CD14-positive monocyte (primary cell): ENCODE measurements around the gene OVCH1. TPM values are rescaled to one million over a fixed set of nuclear protein-coding genes. Genes with fewer than 3 reads are reported as not detected.
"Not testable (repeated sequence)": the region's sequence is repeated elsewhere in the genome, so short reads cannot be mapped to it uniquely, and the experiment has no call there.

Experiments
- DNase-seq, 3 donors: peaks; one replicate each; pipeline ENCODE4 v3.0.0-alpha.2; 2011 to 2022
- H2AFZ ChIP-seq: 2 replicates; pipeline ENCODE4 v1.6.0; 2012; ENCODE audit warnings: mild to moderate bottlenecking, low read depth, low read length, inconsistent platforms; ENCODE audit not compliant: insufficient read depth, poor library complexity, severe bottlenecking
- H3K27ac ChIP-seq, 2 donors: 1 replicate in 1 of 2; 2 replicates in 1 of 2; pipeline ENCODE4 v1.5.1; 2012 to 2013; ENCODE audit warnings: low read length in 2 of 2, control low read depth in 1 of 2, inconsistent platforms in 1 of 2, low read depth in 1 of 2, mild to moderate bottlenecking in 1 of 2
- H3K27me3 ChIP-seq, 2 donors: one replicate each; pipeline versions ENCODE4 v1.6.0 to v1.6.1; 2011 to 2013; ENCODE audit warnings: low read length in 2 of 2; ENCODE audit not compliant: control insufficient read depth in 2 of 2, insufficient read depth in 2 of 2
- H3K36me3 ChIP-seq, 2 donors: replicated peaks in 1 of 2; 1 replicate in 1 of 2; 2 replicates in 1 of 2; pipeline versions ENCODE4 v1.5.1 to v1.6.1; 2012 to 2013; ENCODE audit warnings: low read length in 2 of 2, control low read depth in 1 of 2, inconsistent platforms in 1 of 2, mild to moderate bottlenecking in 1 of 2; ENCODE audit not compliant: insufficient read depth in 2 of 2, control insufficient read depth in 1 of 2
- H3K4me1 ChIP-seq, 2 donors: 1 replicate in 1 of 2; 2 replicates in 1 of 2; pipeline versions ENCODE4 v1.5.1 to v1.6.1; 2012 to 2013; ENCODE audit warnings: low read length in 2 of 2, control low read depth in 1 of 2, inconsistent platforms in 1 of 2, mild to moderate bottlenecking in 1 of 2, moderate library complexity in 1 of 2; ENCODE audit not compliant: insufficient read depth in 2 of 2, control insufficient read depth in 1 of 2
- H3K4me2 ChIP-seq: replicated peaks from 2 replicates; pipeline ENCODE3; 2012; ENCODE audit warnings: low read length, moderate library complexity, mild to moderate bottlenecking; ENCODE audit not compliant: poor library complexity, severe bottlenecking; ENCODE audit errors: extremely low read depth
- H3K4me3 ChIP-seq, 3 experiments: fragments of 200-600 bp in 1 of 3; sonication (generic) in 1 of 3; replicated peaks in 1 of 3; 1 replicate in 2 of 3; 2 replicates in 1 of 3; pipeline ENCODE4 v1.5.1; 2011 to 2013; ENCODE audit warnings: low read length in 3 of 3, mild to moderate bottlenecking in 3 of 3, control low read depth in 2 of 3, low read depth in 2 of 3, inconsistent platforms in 1 of 3, moderate library complexity in 1 of 3
- H3K79me2 ChIP-seq: 2 replicates; pipeline ENCODE4 v1.6.0; 2012; ENCODE audit warnings: mild to moderate bottlenecking, control low read depth, inconsistent platforms, low read length, moderate library complexity; ENCODE audit not compliant: insufficient read depth
- H3K9ac ChIP-seq: 2 replicates; pipeline ENCODE4 v1.6.0; 2017; ENCODE audit warnings: low read length, mild to moderate bottlenecking; ENCODE audit not compliant: insufficient read depth, poor library complexity, severe bottlenecking
- H3K9me3 ChIP-seq, 2 donors: replicated peaks in 1 of 2; 1 replicate in 1 of 2; 2 replicates in 1 of 2; pipeline versions ENCODE4 v1.5.1 to v1.6.1; 2012 to 2013; ENCODE audit warnings: low read length in 2 of 2, control low read depth in 1 of 2; ENCODE audit not compliant: control insufficient read depth in 1 of 2, insufficient read depth in 1 of 2
- H4K20me1 ChIP-seq: 2 replicates; pipeline ENCODE4 v1.6.0; 2012; ENCODE audit warnings: mild to moderate bottlenecking, low read length, control low read depth, moderate library complexity; ENCODE audit not compliant: insufficient read depth
- H3K27ac Mint-ChIP-seq, 7 donors: one replicate each; pipeline ENCODE4 v1.8.0; 2020; ENCODE audit warnings: mild to moderate bottlenecking in 7 of 7, mixed read lengths in 7 of 7, moderate library complexity in 6 of 7, inconsistent platforms in 2 of 7
- H3K27me3 Mint-ChIP-seq, 3 donors: one replicate each; pipeline ENCODE4 v1.8.0; 2021 to 2022; ENCODE audit warnings: low read depth in 3 of 3, mild to moderate bottlenecking in 3 of 3, mixed read lengths in 3 of 3, moderate library complexity in 3 of 3, inconsistent platforms in 1 of 3
- H3K36me3 Mint-ChIP-seq, 2 donors: one replicate each; pipeline ENCODE4 v1.8.0; 2020; ENCODE audit warnings: mixed read lengths in 2 of 2, inconsistent platforms in 1 of 2, mild to moderate bottlenecking in 1 of 2
- H3K4me1 Mint-ChIP-seq: one replicate; pipeline ENCODE4 v1.8.0; 2020; ENCODE audit warnings: mild to moderate bottlenecking, mixed read lengths
- H3K4me3 Mint-ChIP-seq, 2 donors: one replicate each; pipeline ENCODE4 v1.8.0; 2020; ENCODE audit warnings: mild to moderate bottlenecking in 2 of 2, mixed read lengths in 2 of 2, moderate library complexity in 1 of 2
- H3K9me3 Mint-ChIP-seq, 7 donors: one replicate each; pipeline ENCODE4 v1.8.0; 2020 to 2022; ENCODE audit warnings: mixed read lengths in 7 of 7, mild to moderate bottlenecking in 6 of 7, moderate library complexity in 6 of 7, inconsistent platforms in 2 of 7
- WGBS: methylation state at CpG from one replicate; pipeline ENCODE4 v1.1.5; 2013; ENCODE audit warnings: missing lambda C conversion rate; ENCODE audit not compliant: insufficient coverage; 5-methylcytosine and 5-hydroxymethylcytosine counted together
- intact Hi-C, 2 donors: fragments of 100-400 bp; cut with micrococcal nuclease; formaldehyde crosslinking; loops; one replicate each; pipeline versions ENCODE4 v1.15.0 to v1.15.1; 2023
- polyA plus RNA-seq, 3 donors: library from polyadenylated mRNA; depleted of rRNA in 1 of 3; unstranded in 2 of 3; stranded (reverse) in 1 of 3; fragments of 300-500 nt in 2 of 3; fragments of >200 nt in 1 of 3; fragmentation: Illumina TruSeq in 2 of 3; gene quantifications; 1 replicate in 2 of 3; 2 replicates in 1 of 3; pipeline ENCODE4 v1.2.3, GENCODE V29; 2012 to 2021
- TF ChIP-seq, protein P1 (sequence below): fragments of 200-600 bp; IDR thresholded peaks from one replicate; pipeline ENCODE4 v1.8.0; 2022; ENCODE audit warnings: antibody characterized with exemption, mild to moderate bottlenecking

The OVCH1 gene
- polyA plus RNA-seq, 3 donors = 0.03 TPM; not detected in 2

DNA sequence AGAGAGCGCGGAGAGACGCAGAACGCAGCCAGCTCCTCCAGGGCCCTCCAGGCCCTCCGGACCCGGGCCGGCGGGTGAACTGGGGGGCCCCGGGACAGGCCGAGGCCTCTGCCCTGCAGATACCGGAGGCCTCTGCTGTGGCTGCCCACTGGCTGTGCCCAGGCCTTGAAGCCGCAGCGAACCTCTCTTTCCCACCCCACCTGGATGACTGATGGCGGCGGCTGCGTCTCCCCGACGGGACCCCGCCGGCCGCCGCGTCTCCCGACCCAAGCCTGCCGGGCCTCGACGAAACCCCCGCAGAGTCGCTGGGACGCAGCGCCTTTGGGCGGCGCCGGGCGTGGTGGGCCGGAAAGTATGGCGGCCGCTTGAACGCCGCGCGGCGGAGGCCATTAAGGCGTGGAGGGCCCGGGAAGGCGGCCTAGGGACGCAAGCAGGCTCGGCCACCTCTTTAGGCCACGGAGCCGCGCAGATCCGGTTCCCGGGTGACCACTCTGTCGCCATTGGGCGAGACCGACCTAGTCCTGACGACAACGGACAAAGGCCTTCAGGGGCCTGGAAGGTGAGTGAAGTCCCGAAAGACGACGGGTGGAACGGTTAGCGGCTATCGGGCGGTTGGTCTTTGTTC is 108.1 kb downstream of the OVCH1 start:
- intact Hi-C loops = no loop called here
- Mint-ChIP-seq H3K27ac (peak overlapping the region in 2 of 7 donors; percentile 76 to 85), H3K27me3 (peaks cover 0 to 4% (median 4%) of the 10 kb centered on the region in 3 donors), H3K36me3 (no peaks in the 10 kb centered on the region), H3K4me3 (no peak overlapping the region), H3K9me3 (peaks cover 0 to 4% (median 0%) of the 10 kb centered on the region in 7 donors), H3K4me1 (peaks cover 3% of the 10 kb centered on the region)
- Histone ChIP-seq H3K9ac (peak overlapping the region; percentile 21), H3K36me3 (no peaks in the 10 kb centered on the region), H4K20me1 (no peaks in the 10 kb centered on the region), H3K4me3 (no peak overlapping the region), H3K4me2 (no peak overlapping the region), H2AFZ (no peak overlapping the region), H3K79me2 (no peaks in the 10 kb centered on the region), H3K27ac (peak overlapping the region in 1 of 2 donors; percentile 48), H3K4me1 (no peaks in the 10 kb centered on the region), H3K9me3 (peaks cover 0 to 4% of the 10 kb centered on the region in 2 donors), H3K27me3 (no peaks in the 10 kb centered on the region)
- no peak for DNase-seq
- WGBS = 96% methylated on average over 53 of the region's 65 CpGs
- TF ChIP-seq, protein P1, sequence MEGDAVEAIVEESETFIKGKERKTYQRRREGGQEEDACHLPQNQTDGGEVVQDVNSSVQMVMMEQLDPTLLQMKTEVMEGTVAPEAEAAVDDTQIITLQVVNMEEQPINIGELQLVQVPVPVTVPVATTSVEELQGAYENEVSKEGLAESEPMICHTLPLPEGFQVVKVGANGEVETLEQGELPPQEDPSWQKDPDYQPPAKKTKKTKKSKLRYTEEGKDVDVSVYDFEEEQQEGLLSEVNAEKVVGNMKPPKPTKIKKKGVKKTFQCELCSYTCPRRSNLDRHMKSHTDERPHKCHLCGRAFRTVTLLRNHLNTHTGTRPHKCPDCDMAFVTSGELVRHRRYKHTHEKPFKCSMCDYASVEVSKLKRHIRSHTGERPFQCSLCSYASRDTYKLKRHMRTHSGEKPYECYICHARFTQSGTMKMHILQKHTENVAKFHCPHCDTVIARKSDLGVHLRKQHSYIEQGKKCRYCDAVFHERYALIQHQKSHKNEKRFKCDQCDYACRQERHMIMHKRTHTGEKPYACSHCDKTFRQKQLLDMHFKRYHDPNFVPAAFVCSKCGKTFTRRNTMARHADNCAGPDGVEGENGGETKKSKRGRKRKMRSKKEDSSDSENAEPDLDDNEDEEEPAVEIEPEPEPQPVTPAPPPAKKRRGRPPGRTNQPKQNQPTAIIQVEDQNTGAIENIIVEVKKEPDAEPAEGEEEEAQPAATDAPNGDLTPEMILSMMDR = no peak

- H3K27ac Mint-ChIP-seq, H3K4me2 ChIP-seq, H3K4me1 ChIP-seq, H3K4me3 Mint-ChIP-seq, H3K27ac ChIP-seq, H3K9ac ChIP-seq, H3K4me1 Mint-ChIP-seq, H3K36me3 ChIP-seq, intact Hi-C loops, H3K4me3 ChIP-seq, H3K36me3 Mint-ChIP-seq, DNase-seq, H3K27me3 ChIP-seq, H4K20me1 ChIP-seq, H2AFZ ChIP-seq, H3K79me2 ChIP-seq, H3K9me3 ChIP-seq: not testable (repeated sequence)
- 98% methylated on average over 26 of the region's 36 CpGs for WGBS
- Mint-ChIP-seq H3K9me3 (peaks cover 0 to 12% (median 3%) of the 10 kb centered on the region in 7 donors), H3K27me3 (peaks cover 0 to 11% (median 3%) of the 10 kb centered on the region in 3 donors)
Measured at GRCh38 chr12:29386084-29386680, 111.3 kb downstream of the OVCH1 start.

GRCh38 chr12:29385194-29385593 is 112.3 kb downstream of the OVCH1 start:
- H3K79me2 ChIP-seq, H3K4me1 Mint-ChIP-seq, H3K4me1 ChIP-seq, intact Hi-C loops, H3K9ac ChIP-seq, H4K20me1 ChIP-seq, H3K4me3 Mint-ChIP-seq, H3K36me3 Mint-ChIP-seq, H3K4me2 ChIP-seq, H3K4me3 ChIP-seq, H3K27ac Mint-ChIP-seq, H3K9me3 ChIP-seq, DNase-seq, H2AFZ ChIP-seq, H3K27me3 ChIP-seq, H3K27ac ChIP-seq, H3K36me3 ChIP-seq: not testable (repeated sequence)
- peaks cover 0 to 11% (median 0%) of the 10 kb centered on the region in 3 donors for H3K27me3 Mint-ChIP-seq
- WGBS = 98% methylated on average over 12 of the region's 17 CpGs
- H3K9me3 Mint-ChIP-seq = peaks cover 0 to 12% (median 5%) of the 10 kb centered on the region in 7 donors
